GM04504 (cell line): ENCODE results near the gene SEC31B.

Experiments
- DNase-seq: peaks from one replicate; pipeline ENCODE4 v3.0.0-alpha.2; 2012; ENCODE audit warnings: low read depth

SEC31B gene

DNA sequence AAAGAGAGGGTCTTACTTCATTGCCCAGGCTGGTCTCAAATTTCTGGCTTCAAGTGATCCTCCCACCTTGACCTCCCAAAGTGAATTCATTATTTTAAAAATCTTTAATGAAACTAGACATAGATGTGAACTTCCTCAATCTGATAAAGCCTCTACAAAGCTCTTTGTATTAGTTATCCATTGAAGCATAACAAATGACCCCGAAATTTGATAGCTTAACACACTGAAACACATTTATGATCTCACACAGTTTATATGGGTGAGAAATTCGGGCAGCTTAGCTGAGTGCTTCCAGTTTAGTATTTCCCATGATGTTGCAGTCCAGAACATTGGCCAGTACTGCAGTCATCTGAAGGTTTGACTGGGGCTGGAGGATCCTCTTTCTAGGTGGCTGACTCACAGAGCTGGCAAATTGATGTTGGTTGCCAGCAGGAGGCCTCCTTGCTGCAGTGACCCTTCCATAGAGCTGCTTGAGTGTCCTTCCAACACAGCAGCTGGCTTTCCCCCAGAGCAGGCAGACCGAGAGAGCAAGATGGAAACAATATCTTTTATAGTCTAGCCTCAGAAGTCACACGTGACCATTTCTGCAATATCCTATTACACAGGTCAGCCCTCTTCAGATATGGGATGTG is 73.4 kb downstream of the SEC31B start:
- no peak for DNase-seq

DNA sequence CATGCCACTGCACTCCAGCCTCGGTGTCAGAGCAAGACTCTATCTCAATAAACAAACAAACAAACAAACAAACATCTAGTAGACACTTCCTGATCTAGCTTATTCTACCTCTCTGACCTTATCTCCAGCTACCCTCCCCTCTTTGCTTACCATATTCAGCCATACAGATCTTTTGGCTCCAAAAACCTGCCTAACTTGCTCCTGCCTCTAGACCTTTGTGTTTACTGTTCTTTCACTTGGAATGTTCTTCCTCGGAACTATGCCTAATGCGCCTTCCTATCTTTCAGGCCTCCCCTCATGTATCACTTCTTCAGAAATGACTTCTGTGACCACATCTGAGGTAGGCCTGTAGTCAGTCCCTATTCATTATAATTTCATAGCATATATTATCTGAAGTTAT is 77.1 kb downstream of the SEC31B start:
- no peak for DNase-seq

DNA sequence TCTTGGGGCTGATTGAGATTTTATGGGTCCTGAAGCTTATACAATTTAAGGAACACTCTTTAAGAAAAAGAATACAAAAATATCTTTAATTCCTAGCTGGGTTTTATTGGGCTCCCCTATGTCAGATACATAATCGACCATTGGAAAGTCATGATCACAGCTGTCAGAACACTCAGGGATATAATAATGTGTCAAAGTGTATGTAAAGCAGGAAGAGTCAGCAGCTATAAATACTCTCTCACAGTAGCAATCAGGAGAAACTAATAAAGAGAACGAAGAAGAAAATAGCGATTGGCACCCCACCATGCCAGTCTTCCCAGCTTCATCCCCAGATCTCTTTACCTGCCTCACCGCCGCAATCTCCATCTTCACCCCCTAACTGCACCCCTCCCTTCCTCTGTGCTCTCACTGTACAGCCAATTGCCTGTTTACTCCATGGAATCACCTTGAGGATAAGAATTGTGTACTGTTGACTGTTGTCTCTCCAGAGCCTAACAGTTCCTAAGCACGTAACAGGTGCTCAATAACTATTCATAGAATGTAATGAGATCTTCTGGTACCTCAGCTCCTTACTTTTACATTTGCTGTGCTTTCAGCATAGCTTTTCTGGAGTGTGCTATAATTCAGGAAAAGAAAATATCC is 80.9 kb downstream of the SEC31B start:
- no peak for DNase-seq
